DMS114 treated with DMSO at 0.1 percent for 48 hours (cell line): ENCODE data around the gene ATAD5.
"Not testable (repeated sequence)": the region's sequence is repeated elsewhere in the genome, so short reads cannot be mapped to it uniquely, and the experiment has no call there.

Experiments used
- DNase-seq: peaks from one replicate; lab custom pipeline; 2025; ENCODE audit not compliant: unreplicated experiment; lab: John Stamatoyannopoulos, UW

Gene ATAD5

DNA sequence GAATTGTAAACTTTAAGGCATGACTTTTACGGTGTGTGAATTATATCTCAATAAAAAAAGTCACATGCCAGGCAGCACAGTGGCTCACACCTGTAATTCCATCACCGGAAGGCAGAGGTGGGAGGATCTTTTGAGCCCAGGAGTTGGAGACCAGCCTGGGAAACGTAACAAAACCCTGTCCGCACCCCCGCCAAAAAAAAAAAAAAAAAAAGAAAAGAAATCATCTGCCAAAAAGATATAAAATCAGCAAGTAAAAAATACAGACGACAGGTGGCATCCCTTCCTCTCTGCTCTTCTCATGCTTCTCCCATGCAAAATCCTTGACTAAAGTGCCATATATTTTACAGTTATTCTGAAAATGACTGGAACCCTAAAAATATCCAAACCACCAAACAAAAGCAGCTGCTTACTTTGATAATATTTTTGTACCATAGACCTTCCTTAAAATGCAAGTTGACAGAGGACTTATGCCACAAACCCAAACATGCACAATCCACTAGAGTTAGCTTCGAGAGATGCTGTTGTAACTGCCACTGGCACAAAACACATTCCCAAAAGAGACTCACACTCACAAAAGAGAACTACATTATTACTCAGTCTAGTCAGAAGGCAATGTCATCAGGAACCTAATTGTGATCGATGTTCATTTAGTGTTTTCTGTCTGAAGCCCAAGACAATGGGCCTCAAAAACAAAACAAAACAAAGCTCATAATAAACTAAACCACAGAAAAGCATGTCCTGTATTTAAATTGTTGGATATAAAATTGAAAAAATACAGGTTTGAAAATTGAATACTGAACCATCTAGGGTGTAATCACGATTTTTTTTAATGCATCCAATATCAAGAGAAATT lies 9.7 kb upstream of the ATAD5 start:
- DNase-seq, result no peak

DNA sequence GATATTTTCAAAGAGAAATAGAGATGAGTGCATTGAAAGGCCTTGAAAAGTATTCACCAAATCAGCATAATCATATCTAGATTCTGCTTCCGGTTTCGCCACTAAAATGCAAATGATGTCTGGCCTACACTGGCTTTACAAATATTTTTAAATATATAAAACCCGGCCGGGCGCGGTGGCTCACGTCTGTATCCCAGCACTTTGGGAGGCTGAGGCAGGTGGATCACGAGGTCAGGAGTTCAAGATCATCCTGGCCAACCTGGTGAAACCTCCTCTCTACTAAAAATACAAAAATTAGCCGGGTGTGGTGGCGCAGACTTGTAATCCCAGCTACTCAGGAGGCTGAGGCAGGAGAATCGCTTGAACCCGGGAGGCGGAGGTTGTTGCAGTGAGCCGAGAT lies 8.8 kb upstream of the ATAD5 start:
- not testable (repeated sequence) for DNase-seq

DNA sequence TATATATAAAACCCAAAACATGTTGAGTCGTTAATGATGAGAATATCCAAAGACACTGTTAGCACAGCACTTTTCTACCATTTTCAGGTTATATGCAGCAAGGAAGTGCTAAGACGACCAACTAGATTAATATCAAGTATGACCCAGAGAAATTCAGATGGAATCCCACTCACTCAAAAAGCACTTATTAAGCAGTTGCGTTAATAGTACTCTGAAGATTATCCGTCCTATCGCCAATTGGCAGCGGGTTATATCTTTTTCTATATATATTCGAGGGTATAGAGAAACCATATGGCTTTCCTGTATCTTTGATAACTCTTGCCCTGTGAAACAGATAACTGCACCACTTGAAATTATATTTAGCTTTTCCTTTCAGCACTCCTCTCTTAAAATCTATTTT lies 8.3 kb upstream of the ATAD5 start:
- DNase-seq, result no peak

DNA sequence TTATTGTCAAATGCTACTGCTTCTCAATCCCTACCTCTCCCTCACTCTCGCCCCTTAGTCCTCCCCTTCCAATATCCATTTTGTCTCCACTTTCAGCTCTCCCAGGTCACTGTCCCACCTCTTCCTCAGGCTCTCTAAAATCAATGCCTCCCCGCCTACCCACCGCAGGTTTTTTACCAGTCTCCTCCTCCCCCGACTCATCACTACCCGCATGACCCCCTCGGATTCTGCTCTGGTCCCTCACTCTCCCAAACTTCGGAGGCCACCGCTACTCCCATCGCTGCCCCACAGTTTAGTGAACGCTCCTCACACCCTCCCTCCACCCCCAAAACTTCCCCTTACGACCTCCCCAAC lies 7.8 kb upstream of the ATAD5 start:
- no peak for DNase-seq

DNA sequence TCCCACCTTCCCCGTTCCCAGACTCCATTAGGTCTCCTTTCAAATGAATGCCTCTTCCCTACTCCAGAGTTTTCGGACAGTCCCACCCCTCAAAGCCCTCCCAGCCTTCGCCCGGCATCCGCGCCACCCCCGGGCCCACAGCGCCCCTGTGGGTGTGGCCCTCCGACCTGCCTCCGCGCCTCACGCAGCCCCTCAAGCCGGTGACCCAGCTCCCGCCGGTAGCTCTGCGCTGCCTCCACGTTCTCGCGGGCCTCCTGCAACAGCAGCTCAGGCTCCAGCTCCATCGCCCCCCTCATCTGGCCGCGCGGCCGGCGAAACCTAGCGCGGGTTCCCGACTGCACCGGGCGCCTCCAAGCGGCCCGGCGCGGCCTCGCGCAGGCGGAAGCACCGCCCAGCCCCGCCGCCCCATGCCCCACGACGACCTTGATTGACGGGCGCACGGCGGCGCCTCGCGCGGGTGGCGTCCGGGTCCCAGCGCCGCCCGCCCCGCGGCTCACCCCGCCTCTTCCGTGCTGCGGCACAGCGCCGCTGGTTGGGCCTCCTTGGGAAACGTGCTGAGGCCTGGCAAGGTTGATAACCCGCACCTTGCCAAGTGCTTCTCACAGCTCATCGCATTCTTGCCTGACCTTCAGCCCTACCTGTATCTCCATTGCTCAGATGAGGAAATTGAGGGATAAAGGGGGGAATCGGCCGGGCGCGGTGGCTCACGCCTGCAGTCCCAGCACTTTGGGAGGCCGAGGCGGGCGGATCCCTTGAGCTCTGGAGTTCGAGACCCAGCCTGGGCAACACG lies 7.2 kb upstream of the ATAD5 start, which contains the start of gene CRLF3:
TSS of gene CRLF3 (minus strand) at position 337 of the 790 bp plus-strand sequence. CDS start at position 296, 41 bp downstream.
- DNase-seq, result peak; percentile 77

DNA sequence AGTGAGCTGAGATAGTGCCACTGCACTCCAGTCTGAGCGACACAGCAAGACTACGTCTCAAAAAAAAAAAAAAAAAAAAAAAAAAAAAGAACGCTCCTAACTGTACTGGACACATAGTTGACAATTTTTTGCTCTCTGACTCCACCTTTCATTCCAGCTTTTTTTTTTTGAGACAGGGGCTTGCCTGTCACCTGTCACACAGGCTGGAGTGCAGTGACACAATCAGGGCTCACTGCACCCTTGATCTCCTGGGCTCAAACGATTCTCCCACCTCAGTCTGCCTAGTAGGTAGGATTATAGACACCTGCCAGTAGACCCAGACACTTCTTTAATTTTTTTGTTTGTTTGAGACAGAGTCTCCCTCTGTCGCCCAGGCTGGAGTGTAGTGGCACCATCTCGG lies 4.7 kb upstream of the ATAD5 start:
- DNase-seq, result no peak

DNA sequence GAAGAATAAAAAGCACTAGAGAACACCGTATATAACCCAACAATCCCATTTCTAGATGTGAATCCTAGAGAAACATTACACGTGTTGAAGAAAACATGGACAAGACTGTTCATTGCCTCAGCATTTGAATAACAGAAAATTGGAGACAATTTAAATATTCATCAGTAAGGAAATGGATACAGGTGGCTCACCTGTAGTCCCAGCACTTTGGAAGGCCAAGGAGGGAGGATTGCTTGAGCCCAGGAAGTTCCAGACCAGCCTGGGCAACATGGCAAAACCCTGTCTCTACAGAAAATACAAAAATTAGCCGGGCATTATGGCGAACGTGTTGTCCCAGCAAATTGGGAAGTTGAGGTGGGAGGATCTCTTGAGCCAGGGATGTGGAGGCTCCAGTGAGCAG lies 2.7 kb upstream of the ATAD5 start:
- DNase-seq, result no peak

DNA sequence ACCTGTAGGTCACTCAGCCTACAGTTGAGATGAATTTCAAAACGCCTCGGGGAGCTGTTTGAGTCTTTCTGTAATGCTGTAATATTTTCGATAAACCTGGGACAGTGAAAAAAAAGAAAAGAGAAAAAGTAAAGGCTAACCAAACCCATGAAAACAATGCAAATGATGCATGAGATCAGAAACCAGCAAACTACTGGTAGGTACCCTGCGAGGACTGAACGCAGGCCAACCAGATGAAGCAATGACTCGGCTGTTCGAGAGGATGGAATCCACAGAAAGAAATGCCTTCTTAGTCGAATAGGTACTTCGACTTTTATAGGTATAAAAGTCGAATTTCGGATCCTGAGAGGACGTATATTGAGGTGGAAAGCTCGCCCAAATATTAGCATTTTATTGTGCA lies 509 bp upstream of the ATAD5 start:
- no peak for DNase-seq

DNA sequence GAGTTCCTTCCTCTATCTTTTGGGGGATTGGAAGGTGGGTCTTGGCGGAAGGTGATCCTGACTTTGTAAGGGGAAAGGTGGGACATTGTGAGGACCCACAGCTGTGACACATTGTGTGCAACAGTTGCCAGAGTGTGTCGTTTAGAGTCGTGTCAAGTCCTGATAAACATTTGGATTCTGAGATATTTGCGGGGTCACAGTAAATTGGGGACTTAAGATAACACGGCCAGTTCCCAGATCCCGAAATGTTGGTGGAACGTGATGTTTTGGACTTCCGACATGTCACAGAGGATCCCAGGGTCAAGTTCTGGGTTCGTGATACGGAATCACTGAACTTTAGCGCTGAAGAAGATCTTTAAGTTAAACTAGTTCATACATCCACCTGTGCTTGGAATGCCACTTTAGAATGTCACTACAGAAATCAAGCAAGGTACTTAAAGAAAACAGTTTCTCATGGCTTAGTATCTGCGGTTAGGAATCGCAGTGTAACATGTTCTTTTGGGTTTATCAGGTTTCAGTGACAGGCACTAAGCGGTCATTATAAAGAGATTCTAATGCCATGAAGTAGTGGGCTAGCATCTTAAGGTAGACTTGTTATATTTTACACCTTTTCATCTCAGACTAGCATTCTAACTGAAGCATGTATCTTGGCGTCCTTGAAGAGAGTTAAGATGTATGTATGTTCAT lies 815 bp downstream of the ATAD5 start:
- no peak for DNase-seq

DNA sequence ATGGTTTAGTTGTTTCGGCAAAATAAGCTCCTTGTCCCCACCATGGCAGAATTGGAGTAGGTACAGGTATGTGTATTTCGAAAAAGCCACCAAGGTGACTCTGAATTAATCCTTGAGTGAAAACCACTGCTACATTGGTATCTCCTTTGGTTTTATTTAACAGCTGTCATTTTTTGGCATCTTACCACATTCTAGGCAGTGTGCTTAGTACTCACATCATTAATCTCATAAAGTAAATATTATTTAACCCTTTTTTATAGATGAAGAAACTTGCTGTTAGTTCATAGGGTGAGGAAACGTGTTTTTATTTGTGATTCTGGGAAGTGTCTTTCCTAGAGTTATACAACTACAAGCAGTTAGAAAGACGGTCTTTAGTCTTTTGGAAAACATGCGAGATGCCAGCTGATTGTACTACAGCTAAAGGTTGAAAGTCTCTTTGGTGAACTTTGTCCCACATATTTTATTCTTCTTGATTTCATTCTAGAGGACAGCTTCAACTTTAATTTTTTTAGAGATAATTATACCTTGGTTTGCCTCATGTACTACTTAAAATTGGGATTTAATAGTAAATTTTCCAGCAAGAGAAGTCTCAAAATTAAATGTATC lies 6.5 kb downstream of the ATAD5 start:
- no peak for DNase-seq

DNA sequence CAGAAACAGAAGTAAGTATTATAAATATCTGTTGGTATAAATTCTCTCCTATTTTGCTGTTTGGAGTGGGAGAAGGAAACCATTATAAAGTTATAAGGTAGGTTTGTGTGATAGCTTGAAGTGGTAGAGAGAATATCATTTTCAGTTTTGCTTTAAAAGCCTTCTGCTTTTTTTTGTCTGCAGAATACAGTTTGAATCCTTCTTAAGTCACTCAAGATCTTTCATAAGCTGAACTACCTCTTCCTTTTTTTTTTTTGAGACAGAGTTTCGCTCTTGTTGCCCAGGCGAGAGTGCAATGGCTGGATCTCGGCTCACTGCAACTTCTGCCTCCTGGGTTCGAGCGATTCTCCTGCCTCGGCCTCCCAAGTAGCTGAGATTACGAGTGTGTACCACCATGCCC lies 9.0 kb downstream of the ATAD5 start:
- DNase-seq, result no peak

DNA sequence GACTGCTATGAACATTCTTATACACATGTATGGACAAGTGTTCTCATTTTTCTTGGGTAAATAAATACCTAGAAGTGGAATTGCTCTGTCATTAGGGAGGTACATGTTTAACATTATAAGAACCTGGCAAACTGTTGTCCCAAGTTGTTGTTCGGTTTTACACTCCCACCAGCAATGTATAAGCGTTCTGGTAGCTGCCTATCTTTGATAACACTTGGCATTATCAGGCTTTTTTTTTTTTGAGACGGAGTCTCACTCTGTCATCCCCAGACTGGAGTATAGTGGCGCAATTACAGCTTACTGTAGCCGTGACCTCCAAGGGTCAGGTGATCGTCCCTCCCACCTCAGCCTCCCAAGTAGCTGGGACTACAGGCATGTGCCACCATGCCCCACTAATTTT lies 16.3 kb downstream of the ATAD5 start:
- DNase-seq, result no peak

DNA sequence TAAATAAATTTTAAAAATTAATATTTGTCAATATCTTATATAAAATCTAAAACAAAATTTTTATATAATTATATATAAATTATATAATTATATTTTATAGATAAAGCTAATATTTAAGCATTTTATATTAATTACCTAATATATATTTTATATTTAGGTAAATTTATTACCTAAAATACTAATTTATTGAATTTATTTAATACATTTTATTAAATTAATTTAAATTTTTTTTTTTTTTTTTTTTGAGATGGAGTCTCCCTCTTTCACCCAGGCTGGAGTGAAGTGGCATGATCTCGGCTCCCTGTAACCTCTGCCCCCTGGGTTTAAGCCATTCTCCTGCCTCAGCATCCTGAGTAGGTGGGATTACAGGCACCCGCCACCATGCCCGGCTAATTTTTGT lies 22.4 kb downstream of the ATAD5 start:
- no peak for DNase-seq

DNA sequence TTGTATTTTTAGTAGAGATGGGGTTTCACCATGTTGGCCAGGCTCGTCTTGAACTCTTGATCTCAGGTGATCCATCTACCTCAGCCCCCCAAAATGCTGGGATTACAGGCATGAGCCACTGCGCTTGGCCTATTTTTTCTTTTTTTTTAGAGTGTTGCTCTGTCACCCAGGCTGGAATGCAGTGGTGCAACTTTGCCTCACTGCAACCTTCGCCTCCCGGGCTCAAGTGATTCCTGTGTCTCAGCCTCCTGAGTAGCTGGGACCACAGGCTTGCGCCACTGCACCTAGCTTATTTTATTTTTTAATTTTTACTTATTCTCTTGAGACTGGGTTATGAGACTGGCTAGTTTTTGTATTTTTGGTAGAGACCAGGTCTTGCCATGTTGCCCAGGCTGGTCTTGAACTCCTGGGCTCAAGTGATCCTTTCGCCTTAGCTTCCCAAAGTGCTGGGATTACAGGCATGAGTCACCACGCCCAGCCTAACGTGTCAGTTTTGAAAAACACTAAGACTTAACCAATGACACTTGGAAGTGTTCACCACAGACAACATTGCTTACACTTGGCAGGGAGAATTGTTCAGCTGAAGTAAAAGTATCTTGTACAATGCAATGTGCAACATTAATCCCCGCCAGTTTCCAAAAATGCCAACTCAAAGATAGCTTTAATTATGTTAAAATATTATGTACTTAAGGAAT lies 26.9 kb downstream of the ATAD5 start:
- DNase-seq, result no peak

DNA sequence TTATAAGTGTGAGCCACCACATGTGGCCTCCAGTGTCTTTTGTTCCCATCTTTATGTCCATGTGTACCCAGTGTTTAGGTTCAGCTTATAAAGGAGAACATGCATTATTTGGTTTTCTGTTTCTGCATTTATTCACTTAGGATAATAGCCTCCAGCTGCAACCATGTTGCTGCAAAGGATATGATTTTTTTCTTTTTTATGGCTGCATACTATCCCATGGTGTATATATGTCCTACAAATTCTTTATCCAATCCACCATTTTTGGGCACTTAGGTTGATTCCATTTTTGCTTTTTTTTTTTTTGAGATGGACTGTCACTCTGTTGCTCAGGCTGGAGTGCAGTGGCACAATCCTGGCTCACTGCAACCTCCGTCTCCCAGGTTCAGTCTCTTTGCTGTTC lies 32.9 kb downstream of the ATAD5 start:
- DNase-seq, result no peak

DNA sequence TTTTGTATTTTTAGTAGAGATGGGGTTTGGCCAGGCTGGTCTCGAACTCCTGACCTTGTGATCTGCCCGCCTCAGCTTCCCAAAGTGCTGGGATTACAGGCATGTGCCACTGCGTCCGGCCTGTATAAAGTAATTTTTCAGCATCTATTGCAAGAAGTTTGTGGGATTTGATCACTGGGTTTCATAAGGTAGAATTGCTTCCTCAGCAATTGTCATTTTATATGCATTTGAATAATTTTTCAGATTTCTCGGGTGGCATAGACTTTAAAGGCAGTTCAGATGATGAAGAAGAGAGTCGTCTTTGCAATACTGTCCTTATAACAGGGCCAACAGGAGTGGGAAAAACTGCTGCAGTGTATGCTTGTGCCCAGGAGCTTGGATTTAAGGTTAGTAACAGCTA lies 37.2 kb downstream of the ATAD5 start:
- no peak for DNase-seq

DNA sequence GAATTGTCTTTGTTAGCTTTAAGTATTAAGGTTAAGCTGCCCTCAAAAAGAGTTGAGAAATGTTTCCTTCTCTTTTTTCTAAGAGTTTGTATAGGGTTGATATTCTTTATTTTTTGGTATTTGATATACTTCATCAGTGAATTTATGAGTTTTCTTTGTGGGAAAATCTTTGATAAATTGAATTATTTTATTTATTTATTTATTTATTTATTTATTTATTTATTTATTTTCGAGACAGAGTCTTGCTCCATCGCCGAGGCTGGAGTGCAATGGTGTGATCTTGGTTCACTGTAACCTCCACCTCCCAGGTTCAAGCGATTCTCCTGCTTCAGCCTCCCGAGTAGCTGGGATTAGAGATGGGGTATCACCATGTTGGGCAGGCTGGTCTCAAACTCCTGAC lies 54.4 kb downstream of the ATAD5 start:
- no peak for DNase-seq

DNA sequence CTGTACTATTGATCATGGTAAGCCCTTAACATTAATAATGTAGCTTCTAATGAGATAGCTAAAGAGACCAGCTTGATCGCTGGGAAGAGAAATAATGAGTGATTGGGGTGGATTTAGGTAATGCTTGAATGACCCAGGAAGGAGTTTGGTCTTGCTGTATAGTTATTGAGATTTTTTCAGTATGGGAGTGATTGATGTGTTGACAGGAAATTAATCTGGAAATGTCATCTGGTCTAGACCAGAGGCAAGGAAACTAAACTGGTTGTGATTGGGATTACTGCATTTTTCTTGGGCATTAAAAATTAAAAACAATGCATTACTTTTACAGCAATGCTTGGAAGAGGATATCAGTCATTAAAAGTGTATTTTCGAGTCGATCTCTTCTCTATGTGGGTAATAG lies 62.5 kb downstream of the ATAD5 start:
- peak; percentile 61 for DNase-seq

DNA sequence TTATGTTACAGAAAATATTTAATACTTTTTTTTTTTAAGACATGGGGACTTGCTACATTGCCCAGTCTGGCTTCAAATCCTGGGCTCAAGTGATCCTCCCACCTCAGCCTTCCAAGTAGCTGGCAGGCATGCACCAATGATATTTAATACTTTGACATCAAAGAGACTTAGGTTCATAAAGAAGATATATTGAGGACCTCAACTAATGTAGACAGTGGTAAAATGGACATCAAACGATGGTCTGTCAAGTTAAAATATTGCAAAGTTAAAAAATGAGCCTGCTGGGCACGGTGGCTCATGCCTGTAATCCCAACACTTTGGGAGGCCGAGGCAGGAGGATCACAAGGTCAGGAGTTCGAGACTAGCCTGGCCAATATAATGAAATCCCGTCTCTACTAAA lies 65.5 kb downstream of the ATAD5 start:
- DNase-seq, result no peak

DNA sequence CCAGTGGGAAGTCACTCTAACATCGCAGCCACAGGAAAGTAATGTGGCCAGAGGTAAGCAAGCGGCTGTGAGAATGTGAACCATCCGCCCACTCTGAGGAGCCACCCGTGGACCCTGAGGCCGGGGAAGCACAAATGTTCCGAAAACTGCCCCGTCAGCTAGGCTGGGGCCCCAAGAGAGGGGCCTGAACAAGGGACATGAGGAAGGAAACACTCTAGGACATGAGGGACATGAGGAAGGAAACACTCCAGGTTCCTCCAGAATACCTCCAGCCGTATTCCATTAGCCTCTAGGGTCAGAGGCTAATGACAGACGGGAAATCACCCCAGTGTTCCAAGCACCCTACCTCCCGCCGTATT lies 74.0 kb downstream of the ATAD5 start:
- no peak for DNase-seq
